ENCODE results near the gene RUBCN.

GRCh38 chr3:197670361-197670760, 66.3 kb downstream of the RUBCN start:
- TF ChIP-seq CTCF (IDR thresholded peaks at IDR 0.05): no peak
- no peak for TF ChIP-seq POLR2A (IDR thresholded peaks at IDR 0.05)
- no peak for TF ChIP-seq EP300 (IDR thresholded peaks at IDR 0.05)

All from tibial nerve (tissue), 4 donors.